ENCODE data around the gene CD300LF. TPM values are rescaled to one million over a fixed set of nuclear protein-coding genes. Genes with fewer than 3 reads are reported as not detected.

Gene CD300LF
- total and polyA plus RNA-seq, 2 donors (not counting 1 experiment from before 2014, with no cell fraction given) = 0.52 to 1.1 TPM

DNA sequence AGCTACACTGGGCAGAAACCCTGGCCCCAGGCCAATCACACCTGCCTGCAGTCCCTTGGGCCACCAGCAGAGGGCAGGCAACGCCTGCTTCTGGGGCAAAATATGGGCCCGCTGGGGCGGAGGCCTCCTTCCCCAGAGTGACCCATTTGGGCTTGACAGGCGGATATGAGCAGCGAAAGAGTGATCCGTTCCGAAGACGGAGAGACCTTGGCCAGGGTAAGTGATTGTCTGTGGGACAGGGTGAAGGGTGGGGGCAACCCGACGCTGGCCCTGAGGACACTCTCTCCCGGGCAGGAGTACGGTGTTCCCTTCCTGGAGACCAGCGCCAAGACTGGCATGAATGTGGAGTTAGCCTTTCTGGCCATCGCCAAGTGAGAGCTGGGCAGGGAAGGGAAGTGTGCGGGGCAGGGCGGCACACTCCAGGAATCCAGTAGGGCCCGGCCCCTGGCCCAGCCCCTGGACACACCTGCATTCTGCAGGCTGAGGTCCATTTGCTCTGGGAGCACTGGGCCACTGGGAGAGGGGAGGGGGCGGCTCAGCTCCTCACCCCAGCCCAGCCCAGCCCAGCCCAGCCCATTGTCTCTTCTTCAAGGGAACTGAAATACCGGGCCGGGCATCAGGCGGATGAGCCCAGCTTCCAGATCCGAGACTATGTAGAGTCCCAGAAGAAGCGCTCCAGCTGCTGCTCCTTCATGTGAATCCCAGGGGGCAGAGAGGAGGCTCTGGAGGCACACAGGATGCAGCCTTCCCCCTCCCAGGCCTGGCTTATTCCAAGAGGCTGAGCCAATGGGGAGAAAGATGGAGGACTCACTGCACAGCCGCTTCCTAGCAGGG is 32.2 kb upstream of the CD300LF start:
- H3K4me3 ChIP-seq (ENCODE audit: control extremely low read depth in 1 of 5, extremely low read depth in 1 of 5, insufficient read depth in 1 of 5, low read depth in 2 of 5, low read length in 4 of 5) = no peak overlapping the region
- peak overlapping the region; percentile 80 for H3K4me2 ChIP-seq (replicated peaks; ENCODE audit: low read depth, low read length, poor library complexity, severe bottlenecking)
- ChIA-PET POLR2A (interaction anchor here (0.6 to 3.7 kb wide), 5 partner anchors 8 to 125 kb away, joined by 5 to 43 read pairs (median 5); partner anchors contain the start of gene RAB37), CTCF (interaction anchor here (0.9 to 4.5 kb wide), 27 partner anchors 8 to 267 kb away, joined by 3 to 65 read pairs (median 8); partner anchors contain the start of genes GRIN2C, MRPL58, NAT9 and RAB37)
- H3K9ac ChIP-seq (ENCODE audit: low read length) = no peak overlapping the region
- intact Hi-C loops (cut with micrococcal nuclease) = loop anchor here (1.0 kb wide), 3 partner anchors 14 to 120 kb away; no protein-coding TSS in a partner anchor
- H3K79me2 ChIP-seq (ENCODE audit: control insufficient read depth, insufficient read depth, low read length) = peaks cover 45% of the 10 kb centered on the region
- peak overlapping the region; percentile 23 for H2AFZ ChIP-seq (ENCODE audit: insufficient read depth, low read depth, low read length, poor library complexity, severe bottlenecking)
- Mint-ChIP-seq H3K27ac (peak overlapping the region; percentile 70), H3K27me3 (no peaks in the 10 kb centered on the region), H3K9me3 (ENCODE audit: insufficient read depth) (no peaks in the 10 kb centered on the region), H3K4me3 (peak overlapping the region; percentile 24), H3K4me1 (peaks cover 57% of the 10 kb centered on the region)
- H3K4me1 ChIP-seq (ENCODE audit: control insufficient read depth in 2 of 2, insufficient read depth in 2 of 2, low read length in 2 of 2) = peaks cover 64 to 75% of the 10 kb centered on the region in 2 donors
- H3K27me3 ChIP-seq (replicated peaks in 1 of 4; ENCODE audit: control extremely low read depth in 1 of 4, control insufficient read depth in 3 of 4, insufficient read depth in 4 of 4, low read length in 3 of 4) = no peaks in the 10 kb centered on the region
- H3K27ac ChIP-seq (ENCODE audit: low read length in 2 of 2) = no peak overlapping the region
- peak; percentile 11 for ATAC-seq (ENCODE audit: low read depth)
- peak; percentile 84 for DNase-seq
- WGBS (ENCODE audit: insufficient coverage) = 55% methylated on average over 20 of the region's 24 CpGs
- H4K20me1 ChIP-seq (ENCODE audit: control insufficient read depth, insufficient read depth, low read length, poor library complexity, severe bottlenecking) = peaks cover 15% of the 10 kb centered on the region
- TF ChIP-seq EZH2 (IDR thresholded peaks at IDR 0.05; ENCODE audit: borderline replicate concordance, insufficient read depth, low read depth, low read length, poor library complexity, severe bottlenecking) = no peak
- TF ChIP-seq, protein P1, sequence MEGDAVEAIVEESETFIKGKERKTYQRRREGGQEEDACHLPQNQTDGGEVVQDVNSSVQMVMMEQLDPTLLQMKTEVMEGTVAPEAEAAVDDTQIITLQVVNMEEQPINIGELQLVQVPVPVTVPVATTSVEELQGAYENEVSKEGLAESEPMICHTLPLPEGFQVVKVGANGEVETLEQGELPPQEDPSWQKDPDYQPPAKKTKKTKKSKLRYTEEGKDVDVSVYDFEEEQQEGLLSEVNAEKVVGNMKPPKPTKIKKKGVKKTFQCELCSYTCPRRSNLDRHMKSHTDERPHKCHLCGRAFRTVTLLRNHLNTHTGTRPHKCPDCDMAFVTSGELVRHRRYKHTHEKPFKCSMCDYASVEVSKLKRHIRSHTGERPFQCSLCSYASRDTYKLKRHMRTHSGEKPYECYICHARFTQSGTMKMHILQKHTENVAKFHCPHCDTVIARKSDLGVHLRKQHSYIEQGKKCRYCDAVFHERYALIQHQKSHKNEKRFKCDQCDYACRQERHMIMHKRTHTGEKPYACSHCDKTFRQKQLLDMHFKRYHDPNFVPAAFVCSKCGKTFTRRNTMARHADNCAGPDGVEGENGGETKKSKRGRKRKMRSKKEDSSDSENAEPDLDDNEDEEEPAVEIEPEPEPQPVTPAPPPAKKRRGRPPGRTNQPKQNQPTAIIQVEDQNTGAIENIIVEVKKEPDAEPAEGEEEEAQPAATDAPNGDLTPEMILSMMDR (IDR thresholded peaks at IDR 0.05) = peak; percentile 99
- no peaks in the 10 kb centered on the region for H3K9me3 ChIP-seq (ENCODE audit: control extremely low read depth in 1 of 3, control insufficient read depth in 2 of 3, insufficient read depth in 1 of 3, low read length in 2 of 3)
- H3K36me3 ChIP-seq (replicated peaks in 1 of 2; ENCODE audit: control extremely low read depth in 1 of 2, control insufficient read depth in 1 of 2, extremely low read depth in 1 of 2, insufficient read depth in 2 of 2, low read length in 1 of 2) = no peaks in the 10 kb centered on the region

DNA sequence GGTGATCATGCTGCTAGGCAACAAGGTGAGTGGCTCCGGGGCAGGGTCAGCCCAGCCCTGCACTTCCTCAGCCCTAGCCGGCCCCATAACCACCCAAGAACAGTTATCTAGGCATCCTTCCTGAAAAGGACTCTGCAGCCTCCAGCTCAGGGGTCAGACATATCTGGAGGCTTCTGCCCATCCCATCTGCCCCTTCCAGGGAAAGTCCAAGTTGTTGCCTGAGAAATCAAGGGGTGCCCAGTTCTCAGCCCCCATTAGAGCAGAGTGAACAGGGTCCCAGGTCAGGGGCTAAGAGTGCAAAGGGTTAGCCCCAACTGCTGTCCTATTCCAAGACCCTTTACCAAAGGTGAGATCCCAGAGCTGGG is 31.6 kb upstream of the CD300LF start:
- H3K36me3 ChIP-seq (replicated peaks in 1 of 2; ENCODE audit: control extremely low read depth in 1 of 2, control insufficient read depth in 1 of 2, extremely low read depth in 1 of 2, insufficient read depth in 2 of 2, low read length in 1 of 2) = no peaks in the 10 kb centered on the region
- ATAC-seq (ENCODE audit: low read depth) = no peak
- WGBS (ENCODE audit: insufficient coverage) = 0% methylated on average over 1 of the region's 2 CpGs
- no peaks in the 10 kb centered on the region for H3K27me3 Mint-ChIP-seq
- no peaks in the 10 kb centered on the region for H3K9me3 Mint-ChIP-seq (ENCODE audit: insufficient read depth)
- H3K4me1 Mint-ChIP-seq = peaks cover 54% of the 10 kb centered on the region
- intact Hi-C loops (cut with micrococcal nuclease) = loop anchor here (1.0 kb wide), 3 partner anchors 15 to 121 kb away; no protein-coding TSS in a partner anchor
- DNase-seq = no peak
- POLR2A ChIA-PET = interaction anchor here (0.6 kb wide), 1 partner anchor 31 kb away, joined by 9 read pairs; no protein-coding TSS in a partner anchor
- CTCF ChIA-PET = interaction anchor here (0.9 to 4.5 kb wide), 14 partner anchors 7 to 178 kb away, joined by 5 to 65 read pairs (median 22); partner anchors contain the start of genes GRIN2C, NAT9 and RAB37
- H3K79me2 ChIP-seq (ENCODE audit: control insufficient read depth, insufficient read depth, low read length) = peaks cover 45% of the 10 kb centered on the region
- H3K4me3 Mint-ChIP-seq = peak overlapping the region; percentile 24
- peak overlapping the region; percentile 23 for H2AFZ ChIP-seq (ENCODE audit: insufficient read depth, low read depth, low read length, poor library complexity, severe bottlenecking)
- no peak overlapping the region for H3K9ac ChIP-seq (ENCODE audit: low read length)
- no peak for TF ChIP-seq EZH2 (IDR thresholded peaks at IDR 0.05; ENCODE audit: borderline replicate concordance, insufficient read depth, low read depth, low read length, poor library complexity, severe bottlenecking)
- H3K4me1 ChIP-seq (ENCODE audit: control insufficient read depth in 2 of 2, insufficient read depth in 2 of 2, low read length in 2 of 2) = peaks cover 62 to 73% of the 10 kb centered on the region in 2 donors
- H3K4me2 ChIP-seq (replicated peaks; ENCODE audit: low read depth, low read length, poor library complexity, severe bottlenecking) = peak overlapping the region; percentile 80
- peaks cover 9% of the 10 kb centered on the region for H4K20me1 ChIP-seq (ENCODE audit: control insufficient read depth, insufficient read depth, low read length, poor library complexity, severe bottlenecking)
- H3K9me3 ChIP-seq (ENCODE audit: control extremely low read depth in 1 of 3, control insufficient read depth in 2 of 3, insufficient read depth in 1 of 3, low read length in 2 of 3) = no peaks in the 10 kb centered on the region
- H3K4me3 ChIP-seq (ENCODE audit: control extremely low read depth in 1 of 5, extremely low read depth in 1 of 5, insufficient read depth in 1 of 5, low read depth in 2 of 5, low read length in 4 of 5) = no peak overlapping the region
- H3K27ac Mint-ChIP-seq = peak overlapping the region; percentile 96
- no peaks in the 10 kb centered on the region for H3K27me3 ChIP-seq (replicated peaks in 1 of 4; ENCODE audit: control extremely low read depth in 1 of 4, control insufficient read depth in 3 of 4, insufficient read depth in 4 of 4, low read length in 3 of 4)
- H3K27ac ChIP-seq (ENCODE audit: low read length in 2 of 2) = no peak overlapping the region

All from B cell (primary cell).